Suprapubic skin (tissue), 4 donors: Measurements from ENCODE around the gene SLC31A2. TPM values are rescaled to one million over a fixed set of nuclear protein-coding genes. Genes with fewer than 3 reads are reported as not detected.

Experiments
- DNase-seq, 2 donors: peaks; one replicate each; pipeline ENCODE4 v3.0.0-alpha.2; 2019; ENCODE audit warnings: low spot score in 2 of 2
- H3K27ac ChIP-seq: fragments of 200-600 bp; sonication (generic); one replicate; pipeline ENCODE4 v1.5.1; 2019
- H3K27me3 ChIP-seq: fragments of 200-600 bp; sonication (generic); one replicate; pipeline ENCODE4 v1.5.1; 2019
- H3K36me3 ChIP-seq: fragments of 200-600 bp; sonication (generic); one replicate; pipeline ENCODE4 v1.5.1; 2019
- H3K4me1 ChIP-seq: fragments of 200-600 bp; sonication (generic); one replicate; pipeline ENCODE4 v1.5.1; 2019
- H3K4me3 ChIP-seq: fragments of 200-600 bp; sonication (generic); one replicate; pipeline ENCODE4 v1.5.1; 2019; ENCODE audit warnings: mild to moderate bottlenecking
- H3K9me3 ChIP-seq: fragments of 200-600 bp; sonication (generic); one replicate; pipeline ENCODE4 v1.5.1; 2019
- EP300 ChIP-seq: sonication (generic); formaldehyde crosslinking; IDR thresholded peaks from one replicate; pipeline ENCODE4 v1.6.1; 2017; ENCODE audit warnings: antibody characterized with exemption
- POLR2A ChIP-seq, 2 donors: fragments of 450-650 bp; IDR thresholded peaks; one replicate each; pipeline ENCODE4 v1.6.1; 2017; ENCODE audit warnings: antibody characterized with exemption in 2 of 2, mild to moderate bottlenecking in 2 of 2, moderate library complexity in 2 of 2
- POLR2AphosphoS5 ChIP-seq, 3 donors: sonication (generic); formaldehyde crosslinking; IDR thresholded peaks; one replicate each; pipeline ENCODE4 v1.6.1; 2017; ENCODE audit warnings: antibody characterized with exemption in 3 of 3
- WGBS: methylation state at CpG from one replicate; pipeline ENCODE4 v1.1.5; 2018; 5-methylcytosine and 5-hydroxymethylcytosine counted together
- total RNA-seq, 4 donors: library from RNA; depleted of rRNA; stranded (reverse); fragments of >200 nt; gene quantifications; one replicate each; pipeline ENCODE4 v1.1.0, GENCODE V29; 2016
- TF ChIP-seq, protein P1 (sequence below), 2 donors: fragments of 200-600 bp in 1 of 2; fragments of 450-650 bp in 1 of 2; sonication (generic) in 1 of 2; IDR thresholded peaks; one replicate each; pipeline ENCODE4 v1.5.1; 2016 to 2019; ENCODE audit warnings: antibody characterized with exemption in 2 of 2, mild to moderate bottlenecking in 1 of 2, moderate library complexity in 1 of 2

The SLC31A2 gene
- total RNA-seq, 4 donors from 2014 or later = 49.8 to 114 (median 88.4) TPM

GRCh38 chr9:113178087-113178486, 27.3 kb downstream of the SLC31A2 start:
- H3K4me3 ChIP-seq = no peak overlapping the region
- no peaks in the 10 kb centered on the region for H3K9me3 ChIP-seq
- peaks cover 87% of the 10 kb centered on the region for H3K36me3 ChIP-seq
- no peaks in the 10 kb centered on the region for H3K4me1 ChIP-seq
- no peak overlapping the region for H3K27ac ChIP-seq
- H3K27me3 ChIP-seq = no peaks in the 10 kb centered on the region
- TF ChIP-seq, protein P1, sequence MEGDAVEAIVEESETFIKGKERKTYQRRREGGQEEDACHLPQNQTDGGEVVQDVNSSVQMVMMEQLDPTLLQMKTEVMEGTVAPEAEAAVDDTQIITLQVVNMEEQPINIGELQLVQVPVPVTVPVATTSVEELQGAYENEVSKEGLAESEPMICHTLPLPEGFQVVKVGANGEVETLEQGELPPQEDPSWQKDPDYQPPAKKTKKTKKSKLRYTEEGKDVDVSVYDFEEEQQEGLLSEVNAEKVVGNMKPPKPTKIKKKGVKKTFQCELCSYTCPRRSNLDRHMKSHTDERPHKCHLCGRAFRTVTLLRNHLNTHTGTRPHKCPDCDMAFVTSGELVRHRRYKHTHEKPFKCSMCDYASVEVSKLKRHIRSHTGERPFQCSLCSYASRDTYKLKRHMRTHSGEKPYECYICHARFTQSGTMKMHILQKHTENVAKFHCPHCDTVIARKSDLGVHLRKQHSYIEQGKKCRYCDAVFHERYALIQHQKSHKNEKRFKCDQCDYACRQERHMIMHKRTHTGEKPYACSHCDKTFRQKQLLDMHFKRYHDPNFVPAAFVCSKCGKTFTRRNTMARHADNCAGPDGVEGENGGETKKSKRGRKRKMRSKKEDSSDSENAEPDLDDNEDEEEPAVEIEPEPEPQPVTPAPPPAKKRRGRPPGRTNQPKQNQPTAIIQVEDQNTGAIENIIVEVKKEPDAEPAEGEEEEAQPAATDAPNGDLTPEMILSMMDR (IDR thresholded peaks at IDR 0.05) = no peak
- TF ChIP-seq EP300 = no peak
- no peak for TF ChIP-seq POLR2AphosphoS5 (IDR thresholded peaks at IDR 0.05)
- TF ChIP-seq POLR2A (IDR thresholded peaks at IDR 0.05) = no peak
- DNase-seq = no peak
- WGBS = 100% methylated on average over 1 of the region's 1 CpG

DNA sequence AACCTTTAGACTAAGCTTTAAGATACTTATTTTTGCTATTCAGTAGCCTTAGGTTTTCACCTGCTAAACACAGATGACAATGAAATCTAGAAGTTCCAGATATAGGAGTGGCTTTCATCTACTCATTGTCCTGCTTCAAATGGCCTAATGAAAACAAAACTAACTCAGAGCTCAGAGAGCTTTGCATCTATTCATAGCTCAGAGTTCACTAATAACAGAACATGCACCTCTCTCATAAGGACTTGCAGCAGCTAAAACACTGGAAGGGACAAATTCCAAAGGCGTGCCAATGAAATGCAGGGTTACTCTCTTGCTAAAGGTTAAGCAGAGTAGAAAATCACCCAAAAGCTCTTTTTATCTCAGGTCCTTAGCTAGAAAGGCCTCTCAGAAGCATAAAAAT, 29.0 kb downstream of the SLC31A2 start:
- no peak for DNase-seq
- Histone ChIP-seq H3K27ac (no peak overlapping the region), H3K27me3 (no peaks in the 10 kb centered on the region), H3K36me3 (peaks cover 89% of the 10 kb centered on the region), H3K9me3 (no peaks in the 10 kb centered on the region), H3K4me3 (no peak overlapping the region), H3K4me1 (no peaks in the 10 kb centered on the region)
- WGBS = 0% methylated on average over 1 of the region's 1 CpG
- no peak for TF ChIP-seq POLR2AphosphoS5 (IDR thresholded peaks at IDR 0.05)
- TF ChIP-seq, protein P1 (IDR thresholded peaks at IDR 0.05) = no peak

GRCh38 chr9:113181165-113181564, 30.4 kb downstream of the SLC31A2 start:
- H3K4me1 ChIP-seq = no peaks in the 10 kb centered on the region
- no peak overlapping the region for H3K4me3 ChIP-seq
- H3K27me3 ChIP-seq = no peaks in the 10 kb centered on the region
- no peaks in the 10 kb centered on the region for H3K9me3 ChIP-seq
- no peak for TF ChIP-seq POLR2A (IDR thresholded peaks at IDR 0.05)
- TF ChIP-seq, protein P1 (IDR thresholded peaks at IDR 0.05) = no peak
- TF ChIP-seq POLR2AphosphoS5 (IDR thresholded peaks at IDR 0.05) = no peak
- no peak for TF ChIP-seq EP300
- no peak overlapping the region for H3K27ac ChIP-seq
- no peak for DNase-seq
- peaks cover 95% of the 10 kb centered on the region for H3K36me3 ChIP-seq

DNA sequence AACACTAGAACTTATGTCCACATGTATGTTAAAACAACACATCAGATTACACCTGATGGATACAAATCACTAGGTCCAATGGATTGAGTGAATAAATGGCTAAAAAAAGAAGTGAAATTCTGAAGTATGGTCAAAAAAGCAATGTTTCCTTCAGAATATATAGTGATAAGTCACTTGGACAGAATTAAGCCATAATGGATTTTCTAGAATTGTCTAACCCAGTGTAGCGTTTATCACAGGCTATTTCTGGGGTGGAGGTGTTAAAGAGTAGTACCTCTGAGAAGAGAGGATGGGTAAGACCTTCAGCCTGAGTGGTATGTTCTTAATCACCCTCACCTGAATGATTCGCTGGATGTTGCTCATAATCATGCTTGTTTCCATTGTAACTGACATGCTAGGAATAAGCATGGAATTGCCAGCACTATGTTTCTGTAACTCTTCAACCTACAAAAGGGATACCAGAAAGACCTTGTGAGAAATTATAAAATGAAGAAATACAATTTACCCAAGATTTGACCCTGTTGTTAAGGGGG, 33.2 kb downstream of the SLC31A2 start:
- peaks cover 92% of the 10 kb centered on the region for H3K36me3 ChIP-seq
- no peaks in the 10 kb centered on the region for H3K27me3 ChIP-seq
- DNase-seq = no peak
- TF ChIP-seq POLR2AphosphoS5 (IDR thresholded peaks at IDR 0.05) (no peak), POLR2A (IDR thresholded peaks at IDR 0.05) (no peak), EP300 (no peak)
- TF ChIP-seq, protein P1 (IDR thresholded peaks at IDR 0.05) = no peak
- no peaks in the 10 kb centered on the region for H3K9me3 ChIP-seq
- no peak overlapping the region for H3K4me3 ChIP-seq
- peaks cover 14% of the 10 kb centered on the region for H3K4me1 ChIP-seq
- 94% methylated on average over 2 of the region's 2 CpGs for WGBS
- H3K27ac ChIP-seq = no peak overlapping the region

- Histone ChIP-seq H3K9me3 (no peaks in the 10 kb centered on the region), H3K27ac (no peak overlapping the region), H3K4me3 (no peak overlapping the region), H3K4me1 (peaks cover 14% of the 10 kb centered on the region), H3K27me3 (no peaks in the 10 kb centered on the region), H3K36me3 (peaks cover 87% of the 10 kb centered on the region)
- 79% methylated on average over 2 of the region's 2 CpGs for WGBS
- TF ChIP-seq, protein P1 (IDR thresholded peaks at IDR 0.05) = no peak
- TF ChIP-seq POLR2A (IDR thresholded peaks at IDR 0.05) (no peak), EP300 (no peak), POLR2AphosphoS5 (IDR thresholded peaks at IDR 0.05) (no peak)
- no peak for DNase-seq
Observed at GRCh38 chr9:113184539-113184938, 33.7 kb downstream of the SLC31A2 start.
